ENCODE measurements around the gene CMTM8. TPM values are rescaled to one million over a fixed set of nuclear protein-coding genes. Genes with fewer than 3 reads are reported as not detected.
A peak's percentile ranks its signal among the peaks of the same experiment; 100 is the strongest.

The CMTM8 gene
- total and polyA plus RNA-seq, 12 donors, result 2.1 to 8.4 (median 3.5) TPM

DNA sequence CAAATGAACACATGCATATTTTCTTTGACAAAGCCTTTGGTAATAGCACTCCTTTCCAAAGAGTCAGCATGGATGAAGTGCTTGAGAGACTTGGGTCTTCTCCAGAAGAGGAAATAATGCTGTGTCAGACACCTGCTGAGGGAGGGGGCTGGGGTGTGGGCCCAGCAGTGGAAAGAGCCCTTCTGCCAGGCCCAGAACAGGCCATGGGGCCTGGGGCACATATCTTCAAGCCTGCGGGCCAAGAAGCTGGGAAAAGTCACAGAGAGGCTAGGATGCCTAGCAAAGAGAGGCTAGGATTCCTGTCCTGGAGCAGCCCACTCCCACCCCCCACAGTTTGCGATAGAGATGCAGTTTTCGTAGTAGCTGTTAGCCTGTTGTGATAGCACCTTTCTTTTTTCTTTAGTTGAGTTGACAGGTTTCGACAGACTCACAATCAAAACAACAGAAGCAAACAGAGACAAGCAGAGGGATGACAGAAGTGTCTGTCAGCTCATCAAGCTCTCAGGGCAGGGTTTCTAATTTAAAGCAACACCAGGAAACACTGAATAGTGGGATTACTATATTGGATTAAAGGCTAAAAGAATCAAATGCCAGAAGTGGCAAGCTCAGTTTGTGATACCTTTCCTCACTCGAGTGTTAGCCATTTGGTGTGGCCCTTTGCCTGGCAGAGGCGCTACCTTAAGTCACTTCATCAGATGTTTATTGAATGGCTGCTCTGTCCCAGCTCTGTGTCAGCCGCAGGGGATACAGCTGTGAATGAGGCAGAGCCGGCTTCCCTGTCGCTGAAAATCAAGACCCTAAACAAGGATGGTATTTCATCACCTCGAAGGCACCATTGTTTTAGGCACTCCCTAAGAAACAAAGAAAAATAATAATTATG, 172.1 kb downstream of the CMTM8 start:
- TF ChIP-seq, protein P1, sequence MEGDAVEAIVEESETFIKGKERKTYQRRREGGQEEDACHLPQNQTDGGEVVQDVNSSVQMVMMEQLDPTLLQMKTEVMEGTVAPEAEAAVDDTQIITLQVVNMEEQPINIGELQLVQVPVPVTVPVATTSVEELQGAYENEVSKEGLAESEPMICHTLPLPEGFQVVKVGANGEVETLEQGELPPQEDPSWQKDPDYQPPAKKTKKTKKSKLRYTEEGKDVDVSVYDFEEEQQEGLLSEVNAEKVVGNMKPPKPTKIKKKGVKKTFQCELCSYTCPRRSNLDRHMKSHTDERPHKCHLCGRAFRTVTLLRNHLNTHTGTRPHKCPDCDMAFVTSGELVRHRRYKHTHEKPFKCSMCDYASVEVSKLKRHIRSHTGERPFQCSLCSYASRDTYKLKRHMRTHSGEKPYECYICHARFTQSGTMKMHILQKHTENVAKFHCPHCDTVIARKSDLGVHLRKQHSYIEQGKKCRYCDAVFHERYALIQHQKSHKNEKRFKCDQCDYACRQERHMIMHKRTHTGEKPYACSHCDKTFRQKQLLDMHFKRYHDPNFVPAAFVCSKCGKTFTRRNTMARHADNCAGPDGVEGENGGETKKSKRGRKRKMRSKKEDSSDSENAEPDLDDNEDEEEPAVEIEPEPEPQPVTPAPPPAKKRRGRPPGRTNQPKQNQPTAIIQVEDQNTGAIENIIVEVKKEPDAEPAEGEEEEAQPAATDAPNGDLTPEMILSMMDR (IDR thresholded peaks at IDR 0.05), result no peak
- DNase-seq, result no peak
- Histone ChIP-seq H3K9me3 (no peaks in the 10 kb centered on the region), H3K36me3 (no peaks in the 10 kb centered on the region), H3K4me3 (no peak overlapping the region), H3K4me1 (peaks cover 0 to 70% (median 17%) of the 10 kb centered on the region in 9 donors), H3K27ac (peak overlapping the region in 1 of 10 donors; percentile 83), H3K27me3 (no peaks in the 10 kb centered on the region)
- 75 to 89% methylated on average over 10 of the region's 10 CpGs for WGBS, 2 donors
- intact Hi-C loops (cut with DNase I), result no loop called here
- no peak for ATAC-seq

DNA sequence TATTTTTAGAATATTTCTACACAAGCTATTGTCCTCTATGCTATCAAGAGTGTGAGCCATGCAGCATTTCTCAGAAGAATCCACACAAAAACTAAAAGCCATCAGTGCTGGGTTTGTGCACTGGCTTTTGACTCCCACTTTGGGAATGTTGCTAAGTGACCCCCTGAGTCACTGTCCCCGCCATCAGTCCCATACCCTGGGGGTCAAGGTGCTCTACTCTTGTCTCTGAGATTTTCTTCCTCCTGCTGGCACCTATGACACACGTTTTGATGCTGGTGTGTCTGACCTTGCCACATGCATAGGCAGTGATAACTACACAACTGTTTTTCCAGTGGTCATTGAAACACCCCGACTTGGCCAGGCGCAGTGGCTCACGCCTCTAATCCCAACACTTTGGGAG, 173.0 kb downstream of the CMTM8 start:
- TF ChIP-seq, protein P1 (IDR thresholded peaks at IDR 0.05), result no peak
- 89 to 90% methylated on average over 5 of the region's 5 CpGs for WGBS, 2 donors

DNA sequence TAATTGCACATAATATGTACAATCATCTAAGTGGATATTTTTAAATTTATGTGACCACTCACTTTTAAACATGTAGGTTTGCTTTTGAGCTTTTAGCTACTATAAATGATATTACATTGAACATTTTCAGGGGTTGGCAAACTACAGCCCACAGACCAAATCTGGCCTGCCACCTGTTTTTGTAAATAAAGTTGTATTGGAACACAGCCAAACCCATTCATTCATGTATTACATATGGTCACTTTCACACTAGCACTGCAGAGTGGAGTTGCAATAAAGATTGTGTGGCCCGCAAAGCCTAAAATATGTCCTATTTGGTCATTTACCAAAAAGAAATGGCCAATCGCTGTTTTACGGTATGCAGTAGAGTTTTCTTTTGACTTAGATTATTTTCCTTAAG, 174.4 kb downstream of the CMTM8 start:
- ATAC-seq, result no peak
- Histone ChIP-seq H3K9me3 (no peaks in the 10 kb centered on the region), H3K36me3 (no peaks in the 10 kb centered on the region), H3K27me3 (no peaks in the 10 kb centered on the region), H3K4me3 (no peak overlapping the region), H3K4me1 (peaks cover 0 to 56% (median 17%) of the 10 kb centered on the region in 9 donors), H3K27ac (no peak overlapping the region)
- intact Hi-C loops (cut with DNase I), result no loop called here
- no peak for DNase-seq
- WGBS, 2 donors, result 91 to 92% methylated on average over 3 of the region's 3 CpGs
- TF ChIP-seq, protein P1 (IDR thresholded peaks at IDR 0.05), result no peak

More for the DNA sequence above, 173.0 kb downstream of the CMTM8 start:
- Histone ChIP-seq H3K36me3 (no peaks in the 10 kb centered on the region), H3K4me1 (peaks cover 0 to 65% (median 17%) of the 10 kb centered on the region in 9 donors), H3K27me3 (no peaks in the 10 kb centered on the region), H3K27ac (no peak overlapping the region), H3K9me3 (no peaks in the 10 kb centered on the region), H3K4me3 (no peak overlapping the region)
- ATAC-seq (no peak), DNase-seq (no peak)
- intact Hi-C loops (cut with DNase I), result no loop called here

DNA sequence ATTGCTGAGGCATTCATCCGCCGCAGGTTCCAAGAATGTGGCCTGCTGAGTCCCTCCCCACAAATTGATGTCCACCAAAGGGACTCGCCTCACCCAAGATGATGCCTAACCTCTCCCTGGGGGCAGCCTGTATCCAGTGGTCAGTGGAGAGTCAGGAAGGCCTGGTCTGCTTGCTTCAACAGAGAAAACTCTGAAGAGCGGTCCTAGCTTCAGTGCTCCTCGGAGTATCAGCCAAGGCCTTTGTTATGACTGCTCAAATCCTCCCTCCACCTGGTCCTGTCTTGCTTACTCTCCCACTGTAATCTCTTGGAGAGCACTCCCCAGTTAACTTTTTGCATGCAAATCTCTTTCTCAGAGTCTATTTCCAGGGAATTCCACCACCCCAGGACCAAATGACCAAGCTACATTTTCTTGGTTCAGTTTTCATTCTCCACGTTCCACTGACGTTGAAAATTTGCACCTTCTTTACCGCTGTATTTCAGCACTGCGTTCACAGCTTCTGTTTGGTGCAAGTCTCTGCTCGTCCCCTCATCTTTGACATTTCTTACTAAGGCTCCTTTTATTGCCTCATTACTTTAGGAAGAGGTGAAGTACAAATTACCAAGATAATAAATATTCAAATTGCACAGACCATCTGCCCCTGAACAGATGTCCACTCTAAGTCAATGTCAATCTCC, 175.5 kb downstream of the CMTM8 start:
- Histone ChIP-seq H3K27me3 (no peaks in the 10 kb centered on the region), H3K4me1 (peaks cover 0 to 56% (median 17%) of the 10 kb centered on the region in 9 donors), H3K27ac (peak overlapping the region in 6 of 10 donors; percentile 2 to 90 (median 70)), H3K4me3 (no peak overlapping the region), H3K9me3 (peaks cover 0 to 3% (median 0%) of the 10 kb centered on the region in 11 donors), H3K36me3 (no peaks in the 10 kb centered on the region)
- WGBS, 2 donors, result 69 to 84% methylated on average over 10 of the region's 10 CpGs
- intact Hi-C loops (cut with DNase I), result no loop called here
- no peak for ATAC-seq
- TF ChIP-seq, protein P1 (IDR thresholded peaks at IDR 0.05), result no peak
- DNase-seq, result no peak

Data from heart right ventricle (tissue), 16 donors.